SK-N-SH (cell line): ENCODE measurements around the gene SPEF2.

Source experiments
- CHD2 ChIP-seq: fragments of 150-350 bp; IDR thresholded peaks from 2 replicates; pipeline ENCODE4 v1.6.1; 2018; ENCODE audit warnings: low read length; ENCODE audit not compliant: partially characterized antibody
- CTCF ChIP-seq: fragments of 200-600 bp; sonication (generic); IDR thresholded peaks from 2 replicates; pipeline ENCODE4 v1.6.1; 2017; ENCODE audit warnings: antibody characterized with exemption, mild to moderate bottlenecking, moderate library complexity
- EZH2phosphoT487 ChIP-seq: fragments of 200-600 bp; sonication (generic); IDR thresholded peaks from 2 replicates; pipeline ENCODE4 v1.6.1; 2017; ENCODE audit warnings: low read depth, mixed run types, mild to moderate bottlenecking, antibody characterized with exemption, moderate library complexity, borderline replicate concordance
- GABPA ChIP-seq: IDR thresholded peaks from 2 replicates; pipeline ENCODE4 v1.4.0; 2012; ENCODE audit warnings: low read depth, mild to moderate bottlenecking
- JUND ChIP-seq: IDR thresholded peaks from 2 replicates; pipeline ENCODE4 v1.4.0; 2012
- MAX ChIP-seq: IDR thresholded peaks from 2 replicates; pipeline ENCODE4 v1.4.0; 2012; ENCODE audit warnings: low read depth
- RAD21 ChIP-seq: IDR thresholded peaks from 2 replicates; pipeline ENCODE4 v1.6.1; 2012; ENCODE audit warnings: mild to moderate bottlenecking, low read length
- REST ChIP-seq: IDR thresholded peaks from 2 replicates; pipeline ENCODE4 v1.6.1; 2012; ENCODE audit warnings: mild to moderate bottlenecking, low read depth, low read length, moderate library complexity
- RFX5 ChIP-seq: IDR thresholded peaks from 2 replicates; pipeline ENCODE4 v1.6.1; 2012; ENCODE audit warnings: mild to moderate bottlenecking, improper control_type of control experiment, low read length
- SIN3A ChIP-seq: IDR thresholded peaks from 2 replicates; pipeline ENCODE4 v1.6.1; 2012; ENCODE audit warnings: low read depth, mild to moderate bottlenecking, low read length, moderate library complexity, borderline replicate concordance
- USF2 ChIP-seq: fragments of 150-350 bp; IDR thresholded peaks from 2 replicates; pipeline ENCODE4 v1.6.1; 2017; ENCODE audit warnings: antibody characterized with exemption, low read length, low read depth, borderline replicate concordance
- YY1 ChIP-seq: IDR thresholded peaks from 2 replicates; pipeline ENCODE4 v1.4.0; 2012; ENCODE audit warnings: low read depth, mild to moderate bottlenecking
- ZBTB33 ChIP-seq: IDR thresholded peaks from 2 replicates; pipeline ENCODE4 v1.4.0; 2012; ENCODE audit warnings: low read depth, borderline replicate concordance

GRCh38 chr5:35781181-35781790 is 163.6 kb downstream of the SPEF2 start:
- TF ChIP-seq JUND, result no peak
- no peak for TF ChIP-seq CTCF
- no peak for TF ChIP-seq CHD2
- no peak for TF ChIP-seq EZH2phosphoT487
- no peak for TF ChIP-seq REST
- TF ChIP-seq RFX5, result no peak
- TF ChIP-seq USF2, result no peak
- no peak for TF ChIP-seq SIN3A
- no peak for TF ChIP-seq MAX
- no peak for TF ChIP-seq YY1
- TF ChIP-seq GABPA, result no peak
- TF ChIP-seq RAD21, result no peak
- TF ChIP-seq ZBTB33, result no peak
